Naive thymus-derived CD8-positive, alpha-beta T cell (primary cell): ENCODE measurements around the gene ANGPTL1. TPM values are rescaled to one million over a fixed set of nuclear protein-coding genes. Genes with fewer than 3 reads are reported as not detected.
A peak's percentile ranks its signal among the peaks of the same experiment; 100 is the strongest.

ENCODE experiments used
- ATAC-seq, 2 donors: fragments of 150-1000 bp; cut with Tn5 transposase in 1 of 2; sonication (Bioruptor Pico), chemical (Tn5 transposase) in 1 of 2; 1 replicate in 1 of 2; 2 replicates in 1 of 2; pipeline ENCODE4 v1.10.0; 2021; ENCODE audit warnings: mild to moderate bottlenecking in 2 of 2, moderate library complexity in 2 of 2
- POLR2A ChIA-PET: fragments of 350-600 bp; sonication (Branson Sonifier 250); formaldehyde crosslinking; loops from one replicate; lab custom pipeline; 2021; ENCODE audit warnings: antibody characterized with exemption; lab: Charles Lee
- DNase-seq, 10 donors: peaks; one replicate each; pipeline versions ENCODE4 v3.0.0 to v3.0.0-alpha.2; 2020 to 2022
- H3K27ac Mint-ChIP-seq, 10 donors: one replicate each; pipeline ENCODE4 v1.8.0; 2020 to 2022; ENCODE audit warnings: mild to moderate bottlenecking in 10 of 10, mixed read lengths in 10 of 10, moderate library complexity in 4 of 10, inconsistent platforms in 1 of 10
- H3K27me3 Mint-ChIP-seq, 5 donors: one replicate each; pipeline ENCODE4 v1.8.0; 2021 to 2022; ENCODE audit warnings: mixed read lengths in 5 of 5
- H3K36me3 Mint-ChIP-seq, 3 donors: one replicate each; pipeline ENCODE4 v1.8.0; 2020 to 2022; ENCODE audit warnings: mixed read lengths in 3 of 3, mild to moderate bottlenecking in 2 of 3, inconsistent platforms in 1 of 3
- H3K4me1 Mint-ChIP-seq, 4 donors: one replicate each; pipeline ENCODE4 v1.8.0; 2021 to 2022; ENCODE audit warnings: mixed read lengths in 4 of 4
- H3K4me3 Mint-ChIP-seq, 10 donors: one replicate each; pipeline ENCODE4 v1.8.0; 2020 to 2022; ENCODE audit warnings: mild to moderate bottlenecking in 10 of 10, mixed read lengths in 10 of 10, moderate library complexity in 6 of 10, inconsistent platforms in 1 of 10
- H3K9me3 Mint-ChIP-seq, 9 donors: one replicate each; pipeline ENCODE4 v1.8.0; 2020 to 2022; ENCODE audit warnings: mixed read lengths in 9 of 9, mild to moderate bottlenecking in 3 of 9, inconsistent platforms in 1 of 9, moderate library complexity in 1 of 9
- polyA plus RNA-seq, 3 donors: library from polyadenylated mRNA; unstranded; fragments of 300-500 nt; fragmentation: Illumina TruSeq; gene quantifications; one replicate each; pipeline ENCODE4 v1.2.3, GENCODE V29; 2021
- total RNA-seq, 8 experiments: library from RNA in 2 of 8; stranded (reverse) in 2 of 8; gene quantifications; one replicate each; pipeline ENCODE4 v1.2.3 and lab custom pipeline; 2021 to 2026

The ANGPTL1 gene
- not detected for total RNA-seq
- polyA plus RNA-seq = not detected
- 0 reads per million in 6 experiments for total RNA-seq (lab: John Stamatoyannopoulos, UW)

- no peak within 1 kb of the TSS for H3K4me3 Mint-ChIP-seq
- H3K4me1 Mint-ChIP-seq = peaks cover 0 to 6% (median 0%) of the 10 kb centered on the region in 4 donors
- H3K27me3 Mint-ChIP-seq = no peaks in the 10 kb centered on the region
- POLR2A ChIA-PET = no interaction called here
- H3K9me3 Mint-ChIP-seq = no peaks in the 10 kb centered on the region
- no peak within 1 kb of the TSS for H3K27ac Mint-ChIP-seq
- ATAC-seq (no peak), DNase-seq (no peak)
- peaks cover 0 to 3% (median 2%) of the 10 kb centered on the region in 3 donors for H3K36me3 Mint-ChIP-seq
Measured at GRCh38 chr1:178870944-178871343, at the start of gene ANGPTL1. TSS of gene ANGPTL1 (minus strand) at chr1:178871077. CDS start at chr1:178865776, 5,301 bp downstream.

GRCh38 chr1:178919581-178919980, 48.7 kb upstream of the ANGPTL1 start:
- Mint-ChIP-seq H3K9me3 (peaks cover 0 to 21% (median 11%) of the 10 kb centered on the region in 9 donors), H3K27ac (no peak overlapping the region), H3K4me3 (no peak overlapping the region), H3K36me3 (peaks cover 36 to 60% (median 36%) of the 10 kb centered on the region in 3 donors), H3K4me1 (no peaks in the 10 kb centered on the region), H3K27me3 (no peaks in the 10 kb centered on the region)
- ATAC-seq (no peak), DNase-seq (no peak)
- POLR2A ChIA-PET = no interaction called here

- Mint-ChIP-seq H3K4me3 (no peak overlapping the region), H3K4me1 (no peaks in the 10 kb centered on the region), H3K9me3 (peaks cover 0 to 15% (median 6%) of the 10 kb centered on the region in 9 donors), H3K27me3 (no peaks in the 10 kb centered on the region), H3K27ac (no peak overlapping the region), H3K36me3 (peaks cover 35 to 60% (median 43%) of the 10 kb centered on the region in 3 donors)
- ATAC-seq = no peak
- DNase-seq = no peak
- POLR2A ChIA-PET = no interaction called here
Measured at GRCh38 chr1:178918955-178919354, 48.1 kb upstream of the ANGPTL1 start.

- DNase-seq (no peak), ATAC-seq (no peak)
- Mint-ChIP-seq H3K9me3 (peaks cover 0 to 9% (median under 1%) of the 10 kb centered on the region in 9 donors), H3K4me3 (no peak overlapping the region), H3K36me3 (peaks cover 30 to 59% (median 48%) of the 10 kb centered on the region in 3 donors), H3K27ac (no peak overlapping the region), H3K4me1 (no peaks in the 10 kb centered on the region), H3K27me3 (no peaks in the 10 kb centered on the region)
- POLR2A ChIA-PET = no interaction called here
Measured at GRCh38 chr1:178918308-178918707, 47.4 kb upstream of the ANGPTL1 start.

- no peaks in the 10 kb centered on the region for H3K9me3 Mint-ChIP-seq
- H3K4me1 Mint-ChIP-seq = no peaks in the 10 kb centered on the region
- POLR2A ChIA-PET = no interaction called here
- ATAC-seq (no peak), DNase-seq (no peak)
- H3K27me3 Mint-ChIP-seq = no peaks in the 10 kb centered on the region
- H3K4me3 Mint-ChIP-seq = no peak overlapping the region
- peak overlapping the region in 1 of 10 donors; percentile 35 for H3K27ac Mint-ChIP-seq
- H3K36me3 Mint-ChIP-seq = peaks cover 29 to 65% (median 61%) of the 10 kb centered on the region in 3 donors
Measured at GRCh38 chr1:178916448-178917174, 45.7 kb upstream of the ANGPTL1 start.

GRCh38 chr1:178912597-178912996, 41.7 kb upstream of the ANGPTL1 start:
- POLR2A ChIA-PET = no interaction called here
- peaks cover 44 to 77% (median 70%) of the 10 kb centered on the region in 3 donors for H3K36me3 Mint-ChIP-seq

GRCh38 chr1:178910023-178910422, 39.1 kb upstream of the ANGPTL1 start:
- POLR2A ChIA-PET = no interaction called here
- ATAC-seq (no peak), DNase-seq (no peak)
- Mint-ChIP-seq H3K4me3 (no peak overlapping the region), H3K4me1 (peaks cover 0 to 4% (median 0%) of the 10 kb centered on the region in 4 donors), H3K27ac (peak overlapping the region in 1 of 10 donors; percentile 4), H3K27me3 (no peaks in the 10 kb centered on the region), H3K36me3 (peaks cover 38 to 72% (median 59%) of the 10 kb centered on the region in 3 donors), H3K9me3 (peaks cover 0 to 6% (median 0%) of the 10 kb centered on the region in 9 donors)

More at GRCh38 chr1:178912597-178912996, 41.7 kb upstream of the ANGPTL1 start:
- Mint-ChIP-seq H3K27ac (no peak overlapping the region), H3K4me1 (peaks cover 0 to 4% (median 0%) of the 10 kb centered on the region in 4 donors), H3K27me3 (no peaks in the 10 kb centered on the region), H3K4me3 (no peak overlapping the region), H3K9me3 (peaks cover 0 to 6% (median 0%) of the 10 kb centered on the region in 9 donors)
- no peak for DNase-seq
- ATAC-seq = no peak

- peaks cover 0 to 4% (median 0%) of the 10 kb centered on the region in 4 donors for H3K4me1 Mint-ChIP-seq
Measured at GRCh38 chr1:178908358-178908757, 37.5 kb upstream of the ANGPTL1 start.

GRCh38 chr1:178901482-178902125, 30.7 kb upstream of the ANGPTL1 start:
- ATAC-seq = no peak
- POLR2A ChIA-PET = no interaction called here
- DNase-seq = no peak
- H3K4me3 Mint-ChIP-seq = no peak overlapping the region
- H3K9me3 Mint-ChIP-seq = peaks cover 0 to 5% (median 0%) of the 10 kb centered on the region in 9 donors
- H3K27me3 Mint-ChIP-seq = no peaks in the 10 kb centered on the region
- H3K4me1 Mint-ChIP-seq = peaks cover 1 to 11% (median 7%) of the 10 kb centered on the region in 4 donors
- peaks cover 15 to 47% (median 43%) of the 10 kb centered on the region in 3 donors for H3K36me3 Mint-ChIP-seq
- peak overlapping the region in 1 of 10 donors; percentile 24 for H3K27ac Mint-ChIP-seq

More at GRCh38 chr1:178908358-178908757, 37.5 kb upstream of the ANGPTL1 start:
- Mint-ChIP-seq H3K36me3 (peaks cover 41 to 76% (median 61%) of the 10 kb centered on the region in 3 donors), H3K27ac (no peak overlapping the region), H3K9me3 (peaks cover 0 to 7% (median 0%) of the 10 kb centered on the region in 9 donors), H3K4me3 (no peak overlapping the region), H3K27me3 (no peaks in the 10 kb centered on the region)
- no peak for ATAC-seq
- POLR2A ChIA-PET = no interaction called here
- no peak for DNase-seq

- no peak for ATAC-seq
- POLR2A ChIA-PET = no interaction called here
- H3K27ac Mint-ChIP-seq = peak overlapping the region in 2 of 10 donors; percentile 16 to 71
- no peak for DNase-seq
- H3K9me3 Mint-ChIP-seq = peaks cover 0 to 17% (median 5%) of the 10 kb centered on the region in 9 donors
- peaks cover 28 to 51% (median 45%) of the 10 kb centered on the region in 3 donors for H3K36me3 Mint-ChIP-seq
- no peak overlapping the region for H3K4me3 Mint-ChIP-seq
- H3K27me3 Mint-ChIP-seq = no peaks in the 10 kb centered on the region
- peaks cover 1 to 11% (median 7%) of the 10 kb centered on the region in 4 donors for H3K4me1 Mint-ChIP-seq
Measured at GRCh38 chr1:178899402-178899801, 28.5 kb upstream of the ANGPTL1 start.

GRCh38 chr1:178898401-178898800, 27.5 kb upstream of the ANGPTL1 start:
- POLR2A ChIA-PET = no interaction called here
- H3K27ac Mint-ChIP-seq = no peak overlapping the region
- H3K36me3 Mint-ChIP-seq = peaks cover 23 to 47% (median 42%) of the 10 kb centered on the region in 3 donors
- peaks cover 1 to 11% (median 7%) of the 10 kb centered on the region in 4 donors for H3K4me1 Mint-ChIP-seq
- no peaks in the 10 kb centered on the region for H3K27me3 Mint-ChIP-seq
- no peak overlapping the region for H3K4me3 Mint-ChIP-seq
- no peak for DNase-seq
- ATAC-seq = no peak
- H3K9me3 Mint-ChIP-seq = peaks cover 0 to 17% (median 5%) of the 10 kb centered on the region in 9 donors

- peaks cover 17 to 40% (median 39%) of the 10 kb centered on the region in 3 donors for H3K36me3 Mint-ChIP-seq
- POLR2A ChIA-PET = no interaction called here
Measured at GRCh38 chr1:178895928-178896327, 25.1 kb upstream of the ANGPTL1 start.

GRCh38 chr1:178886551-178886950, 15.7 kb upstream of the ANGPTL1 start:
- ATAC-seq = no peak
- Mint-ChIP-seq H3K36me3 (peaks cover 11 to 49% (median 11%) of the 10 kb centered on the region in 3 donors), H3K4me1 (no peaks in the 10 kb centered on the region), H3K9me3 (no peaks in the 10 kb centered on the region), H3K27ac (peak overlapping the region in 2 of 10 donors; percentile 20 to 26), H3K27me3 (no peaks in the 10 kb centered on the region), H3K4me3 (no peak overlapping the region)
- DNase-seq = no peak
- POLR2A ChIA-PET = no interaction called here

More at GRCh38 chr1:178895928-178896327, 25.1 kb upstream of the ANGPTL1 start:
- ATAC-seq (no peak), DNase-seq (no peak)
- H3K27ac Mint-ChIP-seq = peak overlapping the region in 1 of 10 donors; percentile 3
- H3K4me3 Mint-ChIP-seq = no peak overlapping the region
- peaks cover 0 to 17% (median 5%) of the 10 kb centered on the region in 9 donors for H3K9me3 Mint-ChIP-seq
- H3K4me1 Mint-ChIP-seq = peaks cover 1 to 11% (median 7%) of the 10 kb centered on the region in 4 donors
- no peaks in the 10 kb centered on the region for H3K27me3 Mint-ChIP-seq
